Cardiac fibroblast (primary cell): Measurements from ENCODE around the gene AKR1C4.

Experiments used
- DNase-seq, 2 donors: peaks; one replicate each; pipeline versions ENCODE4 v3.0.0 to v3.0.0-alpha.2; 2010; ENCODE audit warnings: low read depth in 2 of 2
- H3K4me3 ChIP-seq, 2 donors: replicated peaks in 1 of 2; 1 replicate in 1 of 2; 2 replicates in 1 of 2; pipeline ENCODE4 v1.5.1; 2011; ENCODE audit warnings: low read depth in 2 of 2, low read length in 2 of 2, mild to moderate bottlenecking in 2 of 2, moderate library complexity in 1 of 2
- TF ChIP-seq, protein P1 (sequence below): IDR thresholded peaks from one replicate; pipeline ENCODE4 v1.5.1; 2011; ENCODE audit warnings: low read depth, mild to moderate bottlenecking, low read length, inconsistent platforms

AKR1C4 gene

DNA sequence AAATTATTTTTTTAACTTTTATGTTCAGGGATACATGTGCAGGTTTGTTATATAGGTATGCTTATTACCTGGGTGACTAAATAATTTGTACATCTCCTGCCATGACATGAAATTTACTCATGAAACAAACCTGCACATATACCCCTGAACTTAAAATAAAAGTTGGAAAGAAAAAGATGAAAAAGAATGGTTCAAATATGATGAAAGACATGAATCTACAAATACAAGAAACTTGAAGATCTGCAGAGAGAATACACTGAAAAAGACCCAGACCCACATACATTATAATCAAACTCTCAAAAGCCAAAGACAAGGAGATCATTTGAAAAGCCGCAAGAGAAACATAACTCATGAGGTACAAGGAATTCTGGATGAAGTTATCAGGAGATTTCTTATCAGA is 70.2 kb downstream of the AKR1C4 start:
- TF ChIP-seq, protein P1, sequence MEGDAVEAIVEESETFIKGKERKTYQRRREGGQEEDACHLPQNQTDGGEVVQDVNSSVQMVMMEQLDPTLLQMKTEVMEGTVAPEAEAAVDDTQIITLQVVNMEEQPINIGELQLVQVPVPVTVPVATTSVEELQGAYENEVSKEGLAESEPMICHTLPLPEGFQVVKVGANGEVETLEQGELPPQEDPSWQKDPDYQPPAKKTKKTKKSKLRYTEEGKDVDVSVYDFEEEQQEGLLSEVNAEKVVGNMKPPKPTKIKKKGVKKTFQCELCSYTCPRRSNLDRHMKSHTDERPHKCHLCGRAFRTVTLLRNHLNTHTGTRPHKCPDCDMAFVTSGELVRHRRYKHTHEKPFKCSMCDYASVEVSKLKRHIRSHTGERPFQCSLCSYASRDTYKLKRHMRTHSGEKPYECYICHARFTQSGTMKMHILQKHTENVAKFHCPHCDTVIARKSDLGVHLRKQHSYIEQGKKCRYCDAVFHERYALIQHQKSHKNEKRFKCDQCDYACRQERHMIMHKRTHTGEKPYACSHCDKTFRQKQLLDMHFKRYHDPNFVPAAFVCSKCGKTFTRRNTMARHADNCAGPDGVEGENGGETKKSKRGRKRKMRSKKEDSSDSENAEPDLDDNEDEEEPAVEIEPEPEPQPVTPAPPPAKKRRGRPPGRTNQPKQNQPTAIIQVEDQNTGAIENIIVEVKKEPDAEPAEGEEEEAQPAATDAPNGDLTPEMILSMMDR = no peak
- DNase-seq = no peak
- no peak overlapping the region for H3K4me3 ChIP-seq

GRCh38 chr10:5268234-5268633 is 71.6 kb downstream of the AKR1C4 start:
- TF ChIP-seq, protein P1 = no peak
- no peak overlapping the region for H3K4me3 ChIP-seq

More at GRCh38 chr10:5268234-5268633, 71.6 kb downstream of the AKR1C4 start:
- DNase-seq = no peak
